GM18873 (cell line): ENCODE measurements around the gene GALNT7.
A peak's percentile ranks its signal among the peaks of the same experiment; 100 is the strongest.
"Not testable (repeated sequence)": the region's sequence is repeated elsewhere in the genome, so short reads cannot be mapped to it uniquely, and the experiment has no call there.

Experiments
- ATAC-seq: cut with Tn5 transposase; IDR thresholded peaks from one replicate; pipeline ENCODE4 v1.9.1; 2021; ENCODE audit warnings: mild to moderate bottlenecking, moderate library complexity, moderate number of reproducible peaks; ENCODE audit not compliant: unreplicated experiment, low FRiP score

The GALNT7 gene

GRCh38 chr4:173168396-173169177 lies at the start of gene GALNT7:
GALNT7 (plus strand) TSS chr4:173168811; CDS start chr4:173168836, 25 bp downstream.
- ATAC-seq = peak; percentile 18

GRCh38 chr4:173118819-173119218 lies 49.8 kb upstream of the GALNT7 start:
- not testable (repeated sequence) for ATAC-seq

- no peak for ATAC-seq
Observed at GRCh38 chr4:173119818-173120217, 48.8 kb upstream of the GALNT7 start.

GRCh38 chr4:173121076-173121561 lies 47.5 kb upstream of the GALNT7 start:
- ATAC-seq = peak; percentile 100

- ATAC-seq = no peak
Observed at GRCh38 chr4:173124209-173124865, 44.3 kb upstream of the GALNT7 start.

- ATAC-seq = no peak
Observed at GRCh38 chr4:173125216-173125812, 43.3 kb upstream of the GALNT7 start.

- no peak for ATAC-seq
Observed at GRCh38 chr4:173128199-173128890, 40.3 kb upstream of the GALNT7 start.

GRCh38 chr4:173130687-173131086 lies 37.9 kb upstream of the GALNT7 start:
- ATAC-seq = no peak

- ATAC-seq = no peak
Observed at GRCh38 chr4:173134426-173134825, 34.2 kb upstream of the GALNT7 start.

- ATAC-seq = no peak
Observed at GRCh38 chr4:173135241-173135847, 33.3 kb upstream of the GALNT7 start.

- ATAC-seq = no peak
Observed at GRCh38 chr4:173138624-173139023, 30.0 kb upstream of the GALNT7 start.

- ATAC-seq = no peak
Observed at GRCh38 chr4:173139561-173139960, 29.1 kb upstream of the GALNT7 start.

GRCh38 chr4:173145131-173145530 lies 23.5 kb upstream of the GALNT7 start:
- no peak for ATAC-seq

GRCh38 chr4:173146456-173146855 lies 22.2 kb upstream of the GALNT7 start:
- no peak for ATAC-seq

- ATAC-seq = no peak
Observed at GRCh38 chr4:173151496-173151895, 17.1 kb upstream of the GALNT7 start.

GRCh38 chr4:173152104-173152503 lies 16.5 kb upstream of the GALNT7 start:
- ATAC-seq = no peak

GRCh38 chr4:173153445-173153844 lies 15.2 kb upstream of the GALNT7 start:
- ATAC-seq = no peak

- ATAC-seq = no peak
Observed at GRCh38 chr4:173159791-173160190, 8.8 kb upstream of the GALNT7 start.

- ATAC-seq = no peak
Observed at GRCh38 chr4:173160871-173161270, 7.7 kb upstream of the GALNT7 start.

- ATAC-seq = no peak
Observed at GRCh38 chr4:173161311-173161710, 7.3 kb upstream of the GALNT7 start.
